ENCODE data around the gene TTC34. TPM values are rescaled to one million over a fixed set of nuclear protein-coding genes. Genes with fewer than 3 reads are reported as not detected.
A peak's percentile ranks its signal among the peaks of the same experiment; 100 is the strongest.

The TTC34 gene
- total and polyA plus RNA-seq, 9 of the 15 experiments (the other 6 are each of a cell fraction or from before 2014, with no cell fraction given) = 0.03 to 0.38 (median 0.05) TPM; not detected in 2

DNA sequence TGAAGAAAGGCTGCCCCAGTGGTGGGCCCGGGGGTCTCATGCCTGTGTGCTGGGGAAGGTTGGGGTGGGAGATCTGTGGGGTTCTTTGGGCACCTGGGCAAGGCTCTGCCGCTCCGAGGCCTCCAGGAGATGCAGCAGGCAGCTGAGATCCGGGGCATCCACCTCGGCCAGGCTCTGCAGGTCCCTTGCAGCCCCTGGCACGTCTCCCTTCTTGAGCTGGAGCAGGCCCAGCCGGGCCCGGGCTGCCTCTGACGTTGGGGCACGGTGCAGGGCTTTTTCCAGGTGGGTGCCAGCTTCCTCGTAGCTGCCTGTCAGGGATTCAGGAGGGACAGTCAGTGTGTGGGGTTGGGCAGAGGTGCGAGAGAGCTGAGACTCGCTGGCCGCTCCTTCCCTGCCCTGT is 157.3 kb downstream of the TTC34 start:
- Histone ChIP-seq H3K27me3 (ENCODE audit: control insufficient read depth in 2 of 2, insufficient read depth in 2 of 2, low read length in 2 of 2) (peaks cover 0 to 8% of the 10 kb centered on the region in 2 experiments; a peak in 2 of 5 replicates), H3K4me1 (replicated peaks in 1 of 2; ENCODE audit: control insufficient read depth in 2 of 2, insufficient read depth in 2 of 2, low read length in 2 of 2) (peaks cover 0 to 37% of the 10 kb centered on the region in 2 experiments; a peak in 2 of 5 replicates), H3K27ac (ENCODE audit: extremely low read depth, low read depth, low read length) (no peak overlapping the region), H3K9me1 (ENCODE audit: control insufficient read depth, insufficient read depth, low read length) (peaks cover 2% of the 10 kb centered on the region), H3K4me3 (no peak overlapping the region), H3K9ac (ENCODE audit: insufficient read depth in 1 of 2, low read depth in 2 of 2, low read length in 2 of 2) (no peak overlapping the region), H3K79me2 (ENCODE audit: control insufficient read depth, insufficient read depth, low read length) (no peaks in the 10 kb centered on the region), H2AFZ (ENCODE audit: low read depth, low read length) (no peak overlapping the region), H3K36me3 (ENCODE audit: control insufficient read depth, insufficient read depth, low read length) (no peaks in the 10 kb centered on the region), H3K9me3 (replicated peaks; ENCODE audit: control insufficient read depth, insufficient read depth, low read depth, low read length) (no peaks in the 10 kb centered on the region; the same call in 1 of the 2 replicates), H3K4me2 (ENCODE audit: insufficient read depth, low read length) (no peak overlapping the region), H4K20me1 (replicated peaks; ENCODE audit: control insufficient read depth, insufficient read depth, low read length) (no peaks in the 10 kb centered on the region)
- no TSS peak for BruUV-seq (replicated peaks)
- ChIA-PET POLR2A (interaction anchor here (0.9 kb wide), 1 partner anchor 56 kb away, joined by 3 read pairs; no protein-coding TSS in a partner anchor), CTCF (ENCODE audit: low intra/inter-chr PET ratio) (no interaction called here)
- WGBS (ENCODE audit: insufficient coverage, low coverage, missing lambda C conversion rate) = 5% methylated on average over 12 of the region's 14 CpGs
- intact Hi-C loops (cut with micrococcal nuclease) (loop anchor here (10.0 kb wide), 2 partner anchors 99 to 229 kb away; partner anchors contain the start of gene PEX10), in situ Hi-C loops (cut with MboI) (no loop called here)
- DNase-seq (ENCODE audit: extremely low read depth in 1 of 4, low spot score in 3 of 4) = no peak
- ATAC-seq = no peak
- no peak for TF ChIP-seq IFI16 (CRISPR knock-in tag; IDR thresholded peaks at IDR 0.05)
- no peak for FAIRE-seq

DNA sequence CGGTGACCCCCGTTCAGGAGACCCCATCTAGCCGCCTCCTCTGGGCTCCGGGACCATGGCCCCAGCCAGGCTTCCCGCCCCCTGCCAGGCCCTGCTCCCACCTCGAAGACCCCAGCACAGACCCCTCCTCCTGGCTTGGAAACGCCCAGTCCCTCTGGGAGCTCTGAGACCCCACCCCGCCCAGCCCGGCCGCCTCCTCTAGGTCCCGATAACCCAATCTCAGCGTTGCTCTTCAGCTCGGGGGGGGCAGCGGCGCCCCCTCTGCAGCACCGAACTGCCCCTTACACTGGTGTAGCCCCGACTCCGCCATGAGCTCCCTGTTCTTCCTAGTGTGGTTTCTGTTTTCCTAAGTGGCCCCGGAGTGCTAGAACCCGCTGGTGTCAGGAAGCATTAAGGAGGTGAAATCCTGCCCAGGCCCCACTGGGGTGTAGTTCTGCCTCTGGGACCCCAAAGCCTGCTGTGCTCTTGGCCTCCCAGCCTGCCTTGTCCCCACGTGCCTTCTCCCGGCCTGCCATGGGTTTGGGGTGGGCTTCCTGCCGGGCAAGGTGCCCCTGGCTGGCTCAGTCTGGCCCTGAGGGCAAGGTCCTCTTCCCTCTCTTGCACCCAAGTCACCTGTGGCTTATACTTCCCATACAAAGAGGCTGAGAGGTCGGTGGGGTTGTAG is 157.9 kb downstream of the TTC34 start:
- Histone ChIP-seq H3K9me1 (ENCODE audit: control insufficient read depth, insufficient read depth, low read length) (peaks cover 2% of the 10 kb centered on the region), H3K27ac (ENCODE audit: extremely low read depth, low read depth, low read length) (no peak overlapping the region), H3K79me2 (ENCODE audit: control insufficient read depth, insufficient read depth, low read length) (no peaks in the 10 kb centered on the region), H3K36me3 (ENCODE audit: control insufficient read depth, insufficient read depth, low read length) (no peaks in the 10 kb centered on the region), H3K9me3 (replicated peaks; ENCODE audit: control insufficient read depth, insufficient read depth, low read depth, low read length) (no peaks in the 10 kb centered on the region; the same call in 1 of the 2 replicates), H3K4me3 (peak overlapping the region; percentile 66), H3K4me2 (ENCODE audit: insufficient read depth, low read length) (peak overlapping the region; percentile 83), H2AFZ (ENCODE audit: low read depth, low read length) (peak overlapping the region; percentile 96), H3K4me1 (replicated peaks in 1 of 2; ENCODE audit: control insufficient read depth in 2 of 2, insufficient read depth in 2 of 2, low read length in 2 of 2) (peaks cover 0 to 37% of the 10 kb centered on the region in 2 experiments; a peak in 2 of 5 replicates), H3K27me3 (ENCODE audit: control insufficient read depth in 2 of 2, insufficient read depth in 2 of 2, low read length in 2 of 2) (peaks cover 0 to 9% of the 10 kb centered on the region in 2 experiments; a peak in 2 of 5 replicates), H3K9ac (ENCODE audit: insufficient read depth in 1 of 2, low read depth in 2 of 2, low read length in 2 of 2) (no peak overlapping the region; a peak in 1 of 4 replicates), H4K20me1 (replicated peaks; ENCODE audit: control insufficient read depth, insufficient read depth, low read length) (no peaks in the 10 kb centered on the region)
- FAIRE-seq = no peak
- in situ Hi-C loops (cut with MboI) = no loop called here
- no peak; the same call in 2 of the 3 replicates for ATAC-seq
- ChIA-PET CTCF (ENCODE audit: low intra/inter-chr PET ratio) (no interaction called here), POLR2A (interaction anchor here (0.7 to 0.9 kb wide), 2 partner anchors 56 to 58 kb away, joined by 3 read pairs; no protein-coding TSS in a partner anchor)
- intact Hi-C loops (cut with micrococcal nuclease) = loop anchor here (2.0 to 10.0 kb wide), 3 partner anchors 57 to 229 kb away; partner anchors contain the start of genes PEX10 and PRXL2B
- BruUV-seq (replicated peaks) = no TSS peak
- WGBS (ENCODE audit: insufficient coverage, low coverage, missing lambda C conversion rate) = 20% methylated on average over 12 of the region's 24 CpGs
- no peak for DNase-seq (ENCODE audit: extremely low read depth in 1 of 4, low spot score in 3 of 4)
- TF ChIP-seq SLC30A9 (CRISPR knock-in tag; IDR thresholded peaks at IDR 0.05) (no peak), CCNT2 (IDR thresholded peaks at IDR 0.05; ENCODE audit: borderline replicate concordance, extremely low read depth, insufficient read length, low read depth, low read length) (peak; percentile 8), GTF2F1 (IDR thresholded peaks at IDR 0.05; ENCODE audit: low read depth, low read length) (no peak), GABPA (tag; conservative IDR thresholded peaks at IDR 0.05; ENCODE audit: low read depth) (peak; percentile 38), SUPT5H (IDR thresholded peaks at IDR 0.05) (no peak), TEAD4 (IDR thresholded peaks at IDR 0.05; ENCODE audit: low read length) (no peak), TEAD4 (CRISPR knock-in tag; IDR thresholded peaks at IDR 0.05; ENCODE audit: borderline replicate concordance) (no peak), POU5F1 (IDR thresholded peaks at IDR 0.05; ENCODE audit: borderline replicate concordance, low read depth, low read length, partially characterized antibody) (no peak), CREBBP (IDR thresholded peaks at IDR 0.05; ENCODE audit: low read depth, low read length) (no peak), KLF16 (IDR thresholded peaks at IDR 0.05) (no peak), BMI1 (IDR thresholded peaks at IDR 0.05; ENCODE audit: low read length) (no peak), ELF1 (tag; IDR thresholded peaks at IDR 0.05) (peak; percentile 40), CHCHD3 (CRISPR knock-in tag; IDR thresholded peaks at IDR 0.05) (no peak)
- TF ChIP-seq, protein P1, sequence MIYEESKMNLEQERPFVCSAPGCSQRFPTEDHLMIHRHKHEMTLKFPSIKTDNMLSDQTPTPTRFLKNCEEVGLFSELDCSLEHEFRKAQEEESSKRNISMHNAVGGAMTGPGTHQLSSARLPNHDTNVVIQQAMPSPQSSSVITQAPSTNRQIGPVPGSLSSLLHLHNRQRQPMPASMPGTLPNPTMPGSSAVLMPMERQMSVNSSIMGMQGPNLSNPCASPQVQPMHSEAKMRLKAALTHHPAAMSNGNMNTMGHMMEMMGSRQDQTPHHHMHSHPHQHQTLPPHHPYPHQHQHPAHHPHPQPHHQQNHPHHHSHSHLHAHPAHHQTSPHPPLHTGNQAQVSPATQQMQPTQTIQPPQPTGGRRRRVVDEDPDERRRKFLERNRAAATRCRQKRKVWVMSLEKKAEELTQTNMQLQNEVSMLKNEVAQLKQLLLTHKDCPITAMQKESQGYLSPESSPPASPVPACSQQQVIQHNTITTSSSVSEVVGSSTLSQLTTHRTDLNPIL (CRISPR knock-in tag; IDR thresholded peaks at IDR 0.05) = no peak
